Upper lobe of left lung (tissue), 6 donors: Measurements from ENCODE around the gene PLXNA3. TPM values are rescaled to one million over a fixed set of nuclear protein-coding genes. Genes with fewer than 3 reads are reported as not detected.

Source experiments
- ATAC-seq, 2 donors: fragments of 200-7000 bp; cut with Tn5 transposase; one replicate each; pipeline ENCODE4 v1.9.1; 2022; ENCODE audit warnings: mild to moderate bottlenecking in 2 of 2, moderate library complexity in 2 of 2; ENCODE audit not compliant: low FRiP score in 2 of 2
- DNase-seq, 2 donors: peaks; one replicate each; pipeline ENCODE4 v3.0.0-alpha.2; 2019 to 2020
- H3K27ac ChIP-seq, 4 donors: fragments of 200-600 bp; sonication (generic); one replicate each; pipeline ENCODE4 v1.5.1; 2016 to 2019
- H3K27me3 ChIP-seq, 4 donors: fragments of 200-600 bp; sonication (generic); one replicate each; pipeline ENCODE4 v1.5.1; 2017 to 2019
- H3K36me3 ChIP-seq, 4 donors: fragments of 200-600 bp; sonication (generic); one replicate each; pipeline ENCODE4 v1.5.1; 2016 to 2019
- H3K4me1 ChIP-seq, 4 donors: fragments of 200-600 bp; sonication (generic); one replicate each; pipeline ENCODE4 v1.5.1; 2018 to 2019
- H3K4me3 ChIP-seq, 4 donors: fragments of 200-600 bp; sonication (generic); one replicate each; pipeline ENCODE4 v1.5.1; 2017 to 2019; ENCODE audit warnings: mild to moderate bottlenecking in 2 of 4, moderate library complexity in 1 of 4
- H3K9me3 ChIP-seq, 4 donors: fragments of 200-600 bp; sonication (generic); one replicate each; pipeline ENCODE4 v1.5.1; 2018 to 2019
- CTCF ChIP-seq, 6 experiments: fragments of 450-650 bp in 4 of 6; fragments of 200-600 bp in 2 of 6; sonication (generic) in 2 of 6; IDR thresholded peaks; one replicate each; pipeline ENCODE4 v1.5.1; 2016 to 2019; ENCODE audit warnings: antibody characterized with exemption in 6 of 6
- EP300 ChIP-seq, 4 donors: sonication (generic); formaldehyde crosslinking; IDR thresholded peaks; one replicate each; pipeline ENCODE4 v1.5.1; 2017; ENCODE audit warnings: antibody characterized with exemption in 4 of 4, control low read depth in 2 of 4
- POLR2A ChIP-seq, 4 donors: fragments of 450-650 bp; IDR thresholded peaks; one replicate each; pipeline ENCODE4 v1.5.1; 2016 to 2017; ENCODE audit warnings: antibody characterized with exemption in 4 of 4, mild to moderate bottlenecking in 2 of 4
- POLR2AphosphoS5 ChIP-seq, 2 donors: sonication (generic); formaldehyde crosslinking; IDR thresholded peaks; one replicate each; pipeline ENCODE4 v1.5.1; 2017; ENCODE audit warnings: antibody characterized with exemption in 2 of 2
- WGBS, 2 donors: methylation state at CpG; one replicate each; pipeline ENCODE4 v1.1.5; 2017 to 2018; 5-methylcytosine and 5-hydroxymethylcytosine counted together
- total RNA-seq, 6 donors: library from RNA; depleted of rRNA in 4 of 6; stranded (reverse); fragments of >200 nt in 4 of 6; gene quantifications; one replicate each; pipeline versions ENCODE4 v1.1.0 to v1.2.1, GENCODE V29; 2016 to 2021
- donor health status: DM: no; HTN: no; CAD: no; lungs with moderate emphysema.
- donor health status: DM: no; HTN: yes; CAD: no; lungs with severe emphysema.

The PLXNA3 gene
- total RNA-seq, 6 donors from 2014 or later: 7.9 to 195 (median 36.3) TPM

GRCh38 chrX:154445776-154446175 lies 12.3 kb upstream of the PLXNA3 start:
- no peak overlapping the region for H3K4me3 ChIP-seq
- H3K27ac ChIP-seq: no peak overlapping the region
- ATAC-seq (no peak), DNase-seq (no peak)
- peaks cover 6 to 20% (median 7%) of the 10 kb centered on the region in 4 donors for H3K4me1 ChIP-seq
- H3K27me3 ChIP-seq: no peaks in the 10 kb centered on the region
- H3K9me3 ChIP-seq: no peaks in the 10 kb centered on the region
- WGBS, 2 donors: 87 to 98% methylated on average over 8 to 16 of the region's 16 CpGs
- TF ChIP-seq EP300 (IDR thresholded peaks at IDR 0.05) (no peak), CTCF (IDR thresholded peaks at IDR 0.05) (no peak), POLR2AphosphoS5 (IDR thresholded peaks at IDR 0.05) (no peak), POLR2A (IDR thresholded peaks at IDR 0.05) (no peak)
- peaks cover 0 to 60% (median 34%) of the 10 kb centered on the region in 4 donors for H3K36me3 ChIP-seq

- WGBS, 2 donors: 86 to 92% methylated on average over 8 to 12 of the region's 12 CpGs
- no peak for DNase-seq
- Histone ChIP-seq H3K9me3 (no peaks in the 10 kb centered on the region), H3K27me3 (no peaks in the 10 kb centered on the region), H3K4me1 (peaks cover 6 to 20% (median 7%) of the 10 kb centered on the region in 4 donors), H3K36me3 (peaks cover 0 to 60% (median 33%) of the 10 kb centered on the region in 4 donors), H3K4me3 (no peak overlapping the region), H3K27ac (no peak overlapping the region)
- ATAC-seq: no peak
- TF ChIP-seq CTCF (IDR thresholded peaks at IDR 0.05): no peak
- TF ChIP-seq POLR2AphosphoS5 (IDR thresholded peaks at IDR 0.05): no peak
- TF ChIP-seq POLR2A (IDR thresholded peaks at IDR 0.05): no peak
- no peak for TF ChIP-seq EP300 (IDR thresholded peaks at IDR 0.05)
Measured at GRCh38 chrX:154446430-154446829, 11.7 kb upstream of the PLXNA3 start.

- H3K9me3 ChIP-seq: no peaks in the 10 kb centered on the region
- ATAC-seq (no peak), DNase-seq (no peak)
- TF ChIP-seq POLR2A (IDR thresholded peaks at IDR 0.05): no peak
- no peak for TF ChIP-seq EP300 (IDR thresholded peaks at IDR 0.05)
- no peak for TF ChIP-seq CTCF (IDR thresholded peaks at IDR 0.05)
- H3K27ac ChIP-seq: no peak overlapping the region
- WGBS, 2 donors: 91 to 97% methylated on average over 6 to 14 of the region's 14 CpGs
- H3K4me3 ChIP-seq: no peak overlapping the region
- H3K36me3 ChIP-seq: peaks cover 0 to 50% (median 21%) of the 10 kb centered on the region in 4 donors
- no peaks in the 10 kb centered on the region for H3K27me3 ChIP-seq
- peaks cover 6 to 20% (median 7%) of the 10 kb centered on the region in 4 donors for H3K4me1 ChIP-seq
Measured at GRCh38 chrX:154448484-154448883, 9.6 kb upstream of the PLXNA3 start.

GRCh38 chrX:154449618-154450017 lies 8.5 kb upstream of the PLXNA3 start:
- peaks cover 0 to 50% (median 21%) of the 10 kb centered on the region in 4 donors for H3K36me3 ChIP-seq
- no peaks in the 10 kb centered on the region for H3K9me3 ChIP-seq
- 87 to 100% methylated on average over 7 to 18 of the region's 18 CpGs for WGBS, 2 donors
- H3K27ac ChIP-seq: no peak overlapping the region
- ATAC-seq (no peak), DNase-seq (no peak)
- H3K4me1 ChIP-seq: peaks cover 6 to 19% (median 6%) of the 10 kb centered on the region in 4 donors
- TF ChIP-seq POLR2A (IDR thresholded peaks at IDR 0.05) (no peak), POLR2AphosphoS5 (IDR thresholded peaks at IDR 0.05) (no peak), EP300 (IDR thresholded peaks at IDR 0.05) (no peak), CTCF (IDR thresholded peaks at IDR 0.05) (no peak)
- H3K4me3 ChIP-seq: no peak overlapping the region
- H3K27me3 ChIP-seq: no peaks in the 10 kb centered on the region

- DNase-seq (no peak), ATAC-seq (no peak)
- WGBS, 2 donors: 92% methylated on average over 14 to 17 of the region's 17 CpGs
- Histone ChIP-seq H3K4me1 (peaks cover 0 to 12% (median 0%) of the 10 kb centered on the region in 4 donors), H3K27ac (no peak overlapping the region), H3K4me3 (no peak overlapping the region), H3K27me3 (no peaks in the 10 kb centered on the region), H3K9me3 (no peaks in the 10 kb centered on the region), H3K36me3 (peaks cover 0 to 50% (median 21%) of the 10 kb centered on the region in 4 donors)
- no peak for TF ChIP-seq POLR2AphosphoS5 (IDR thresholded peaks at IDR 0.05)
- no peak for TF ChIP-seq CTCF (IDR thresholded peaks at IDR 0.05)
- no peak for TF ChIP-seq EP300 (IDR thresholded peaks at IDR 0.05)
- no peak for TF ChIP-seq POLR2A (IDR thresholded peaks at IDR 0.05)
Measured at GRCh38 chrX:154450312-154450711, 7.8 kb upstream of the PLXNA3 start.
